Measurements from ENCODE around the gene YRDC.
"Not testable (repeated sequence)": the region's sequence is repeated elsewhere in the genome, so short reads cannot be mapped to it uniquely, and the experiment has no call there.

The YRDC gene

GRCh38 chr1:37821481-37821880, 13.5 kb upstream of the YRDC start:
- no peak for DNase-seq (ENCODE audit: low read depth)

- DNase-seq (ENCODE audit: low read depth): no peak
Observed at GRCh38 chr1:37817481-37817880, 9.5 kb upstream of the YRDC start.

GRCh38 chr1:37814252-37814651, 6.2 kb upstream of the YRDC start:
- no peak for DNase-seq (ENCODE audit: low read depth)

GRCh38 chr1:37813529-37814145, 5.6 kb upstream of the YRDC start:
- no peak for DNase-seq (ENCODE audit: low read depth)

GRCh38 chr1:37811027-37811655, 3.1 kb upstream of the YRDC start:
- DNase-seq (ENCODE audit: low read depth): no peak

GRCh38 chr1:37809942-37810341, 1.9 kb upstream of the YRDC start:
- DNase-seq (ENCODE audit: low read depth): no peak

- DNase-seq (ENCODE audit: low read depth): no peak
Observed at GRCh38 chr1:37808369-37809319, 636 bp upstream of the YRDC start.

- DNase-seq (ENCODE audit: low read depth): no peak
Observed at GRCh38 chr1:37807220-37807554, 821 bp downstream of the YRDC start.

- no peak for DNase-seq (ENCODE audit: low read depth)
Observed at GRCh38 chr1:37802439-37802838, 5.6 kb downstream of the YRDC start.

GRCh38 chr1:37797750-37798345, 10.2 kb downstream of the YRDC start:
- peak; percentile 50 for DNase-seq (ENCODE audit: low read depth)

- no peak for DNase-seq (ENCODE audit: low read depth)
Observed at GRCh38 chr1:37795340-37796125, 12.5 kb downstream of the YRDC start.

- DNase-seq (ENCODE audit: low read depth): no peak
Observed at GRCh38 chr1:37794372-37795339, 13.4 kb downstream of the YRDC start.

GRCh38 chr1:37793773-37794371, 14.1 kb downstream of the YRDC start, which contains the start of gene MANEAL:
Gene MANEAL (plus strand): TSS chr1:37793847. CDS start chr1:37794183, 336 bp downstream.
- no peak for DNase-seq (ENCODE audit: low read depth)

- DNase-seq (ENCODE audit: low read depth): no peak
Observed at GRCh38 chr1:37792943-37793686, 14.9 kb downstream of the YRDC start.

GRCh38 chr1:37782491-37782890, 25.5 kb downstream of the YRDC start:
- DNase-seq (ENCODE audit: low read depth): no peak

- DNase-seq (ENCODE audit: low read depth): no peak
Observed at GRCh38 chr1:37778654-37779053, 29.4 kb downstream of the YRDC start.

GRCh38 chr1:37776946-37777516, 31.0 kb downstream of the YRDC start:
- no peak for DNase-seq (ENCODE audit: low read depth)

- not testable (repeated sequence) for DNase-seq (ENCODE audit: low read depth)
Observed at GRCh38 chr1:37771440-37771839, 36.6 kb downstream of the YRDC start.

GRCh38 chr1:37767488-37767887, 40.5 kb downstream of the YRDC start:
- DNase-seq (ENCODE audit: low read depth): no peak

Measured in GM04503 (cell line).